ENCODE measurements around the gene TNFSF12.

The TNFSF12 gene

GRCh38 chr17:7544911-7545310 lies 3.9 kb upstream of the TNFSF12 start:
- no peak for DNase-seq

- DNase-seq: no peak
Observed at GRCh38 chr17:7549401-7550055, 670 bp downstream of the TNFSF12 start.

GRCh38 chr17:7550344-7550743 lies 1.5 kb downstream of the TNFSF12 start:
- DNase-seq: no peak

- no peak for DNase-seq
Observed at GRCh38 chr17:7551396-7551795, 2.5 kb downstream of the TNFSF12 start.

GRCh38 chr17:7552621-7553051 lies 3.8 kb downstream of the TNFSF12 start:
- no peak for DNase-seq

- no peak for DNase-seq
Observed at GRCh38 chr17:7553356-7553755, 4.5 kb downstream of the TNFSF12 start.

- DNase-seq: no peak
Observed at GRCh38 chr17:7555320-7555948, 6.6 kb downstream of the TNFSF12 start.

GRCh38 chr17:7556627-7557026 lies 7.8 kb downstream of the TNFSF12 start:
- no peak for DNase-seq

- DNase-seq: no peak
Observed at GRCh38 chr17:7557147-7557764, 8.4 kb downstream of the TNFSF12 start.

- DNase-seq: peak; percentile 87
Observed at GRCh38 chr17:7557775-7558543, 9.1 kb downstream of the TNFSF12 start.

- DNase-seq: no peak
Observed at GRCh38 chr17:7558544-7559319, 9.9 kb downstream of the TNFSF12 start, which contains the start of gene TNFSF13. TSS of gene TNFSF13 (plus strand) at chr17:7558750. CDS start at chr17:7559040, 290 bp downstream.

- no peak for DNase-seq
Observed at GRCh38 chr17:7559320-7560171, 10.7 kb downstream of the TNFSF12 start.

GRCh38 chr17:7560172-7561027 lies 11.5 kb downstream of the TNFSF12 start:
- DNase-seq: peak; percentile 61

GRCh38 chr17:7561028-7561575 lies 12.2 kb downstream of the TNFSF12 start:
- peak; percentile 92 for DNase-seq

- peak; percentile 93 for DNase-seq
Observed at GRCh38 chr17:7561589-7562207, 12.8 kb downstream of the TNFSF12 start, which contains the start of gene SENP3. TSS of gene SENP3 (plus strand) at chr17:7561919. CDS start at chr17:7563077, 1,158 bp downstream.

GRCh38 chr17:7562208-7562605 lies 13.3 kb downstream of the TNFSF12 start:
- DNase-seq: no peak

- DNase-seq: no peak
Observed at GRCh38 chr17:7563115-7563869, 14.4 kb downstream of the TNFSF12 start.

GRCh38 chr17:7569571-7569970 lies 20.7 kb downstream of the TNFSF12 start:
- no peak for DNase-seq

GRCh38 chr17:7570351-7570750 lies 21.5 kb downstream of the TNFSF12 start:
- DNase-seq: no peak

Data from left hindlimb (tissue), 1 donor.